ENCODE results near the gene PTRH1. TPM values are rescaled to one million over a fixed set of nuclear protein-coding genes. Genes with fewer than 3 reads are reported as not detected.

The PTRH1 gene
- total RNA-seq, 1 experiment from 2014 or later: 16.9 TPM

DNA sequence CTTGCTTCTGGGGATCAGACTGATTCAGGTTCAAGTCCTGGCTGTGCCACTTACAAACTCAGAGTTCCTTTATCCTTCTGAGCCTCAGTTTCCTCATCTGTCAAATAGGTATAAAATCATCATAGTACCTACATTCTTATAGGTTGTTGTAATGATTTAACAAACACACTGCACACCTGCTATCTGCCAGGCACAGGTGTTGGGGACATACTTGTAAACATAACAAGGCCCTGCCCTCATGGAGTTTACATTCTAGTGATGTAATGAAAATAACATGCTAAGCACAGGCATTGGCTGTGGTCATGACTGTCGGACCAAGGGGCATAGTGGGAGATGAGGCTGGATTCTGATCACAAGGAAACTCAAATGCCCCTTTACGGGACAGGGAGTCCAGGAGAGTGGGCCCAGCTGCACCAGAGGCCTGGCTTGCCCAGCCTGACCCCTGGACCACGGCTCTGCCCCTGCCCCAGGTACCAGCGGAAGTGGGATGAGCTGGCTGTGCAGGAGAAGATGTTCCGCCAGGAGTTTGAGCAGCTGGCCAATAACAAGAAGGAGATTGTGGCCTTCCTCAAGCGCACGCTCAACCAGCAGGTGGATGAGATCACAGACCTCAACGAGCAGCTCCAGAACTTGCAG is 6.4 kb downstream of the PTRH1 start:
- Mint-ChIP-seq H3K9me3 (peaks cover 3% of the 10 kb centered on the region), H3K27me3 (ENCODE audit: low read depth) (no peaks in the 10 kb centered on the region), H3K4me1 (peaks cover 22% of the 10 kb centered on the region), H3K4me3 (no peak overlapping the region), H3K36me3 (no peaks in the 10 kb centered on the region), H3K27ac (no peak overlapping the region)
- ChIA-PET POLR2A (interaction anchor here (0.6 kb wide), 1 partner anchor 277 kb away, joined by 3 read pairs; no protein-coding TSS in a partner anchor), CTCF (interaction anchor here (0.9 to 1.4 kb wide), 3 partner anchors 26 to 212 kb away, joined by 3 to 4 read pairs (median 3); partner anchors contain the start of gene TOR2A)
- TF ChIP-seq ATF1 (CRISPR knock-in tag; IDR thresholded peaks at IDR 0.05): no peak
- no peak for TF ChIP-seq RELA (CRISPR knock-in tag; IDR thresholded peaks at IDR 0.05; ENCODE audit: borderline replicate concordance)
- TF ChIP-seq, protein P1, sequence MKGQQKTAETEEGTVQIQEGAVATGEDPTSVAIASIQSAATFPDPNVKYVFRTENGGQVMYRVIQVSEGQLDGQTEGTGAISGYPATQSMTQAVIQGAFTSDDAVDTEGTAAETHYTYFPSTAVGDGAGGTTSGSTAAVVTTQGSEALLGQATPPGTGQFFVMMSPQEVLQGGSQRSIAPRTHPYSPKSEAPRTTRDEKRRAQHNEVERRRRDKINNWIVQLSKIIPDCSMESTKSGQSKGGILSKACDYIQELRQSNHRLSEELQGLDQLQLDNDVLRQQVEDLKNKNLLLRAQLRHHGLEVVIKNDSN (CRISPR knock-in tag; IDR thresholded peaks at IDR 0.05): no peak
- TF ChIP-seq ZNF263 (CRISPR knock-in tag; IDR thresholded peaks at IDR 0.05; ENCODE audit: low read depth): no peak
- TF ChIP-seq NR1H2 (CRISPR knock-in tag; IDR thresholded peaks at IDR 0.05): no peak
- TF ChIP-seq HMGA2 (CRISPR knock-in tag; IDR thresholded peaks at IDR 0.05): no peak
- no peak for TF ChIP-seq IRF2 (CRISPR knock-in tag; IDR thresholded peaks at IDR 0.05; ENCODE audit: borderline replicate concordance, low read depth)
- no peak for TF ChIP-seq NFYB (CRISPR knock-in tag; conservative IDR thresholded peaks at IDR 0.05; ENCODE audit: low read depth)
- TF ChIP-seq RORB (CRISPR knock-in tag; IDR thresholded peaks at IDR 0.05): no peak
- no peak for TF ChIP-seq NR2C2 (CRISPR knock-in tag; IDR thresholded peaks at IDR 0.05)
- TF ChIP-seq ZBTB21 (CRISPR knock-in tag; IDR thresholded peaks at IDR 0.05; ENCODE audit: borderline replicate concordance): no peak
- TF ChIP-seq ZNF138 (CRISPR knock-in tag; conservative IDR thresholded peaks at IDR 0.05): no peak
- no peak for TF ChIP-seq MLX (CRISPR knock-in tag; IDR thresholded peaks at IDR 0.05)
- TF ChIP-seq, protein P2, sequence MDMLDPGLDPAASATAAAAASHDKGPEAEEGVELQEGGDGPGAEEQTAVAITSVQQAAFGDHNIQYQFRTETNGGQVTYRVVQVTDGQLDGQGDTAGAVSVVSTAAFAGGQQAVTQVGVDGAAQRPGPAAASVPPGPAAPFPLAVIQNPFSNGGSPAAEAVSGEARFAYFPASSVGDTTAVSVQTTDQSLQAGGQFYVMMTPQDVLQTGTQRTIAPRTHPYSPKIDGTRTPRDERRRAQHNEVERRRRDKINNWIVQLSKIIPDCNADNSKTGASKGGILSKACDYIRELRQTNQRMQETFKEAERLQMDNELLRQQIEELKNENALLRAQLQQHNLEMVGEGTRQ (CRISPR knock-in tag; IDR thresholded peaks at IDR 0.05): no peak
- no peak for TF ChIP-seq GABPB1 (CRISPR knock-in tag; IDR thresholded peaks at IDR 0.05)
- no peak for TF ChIP-seq STAT6 (CRISPR knock-in tag; conservative IDR thresholded peaks at IDR 0.05; ENCODE audit: low read depth)
- no peak for TF ChIP-seq CREM (CRISPR knock-in tag; IDR thresholded peaks at IDR 0.05)
- TF ChIP-seq NR3C1 (CRISPR knock-in tag; conservative IDR thresholded peaks at IDR 0.05; ENCODE audit: low read depth): no peak
- DNase-seq (ENCODE audit: low spot score) (no peak), ATAC-seq (no peak)

- DNase-seq (ENCODE audit: low spot score): no peak
- ChIA-PET CTCF (interaction anchor here (0.6 to 5.8 kb wide), 6 partner anchors 8 to 204 kb away, joined by 3 to 56 read pairs (median 5); partner anchors contain the start of gene TOR2A), POLR2A (no interaction called here)
- Mint-ChIP-seq H3K27me3 (ENCODE audit: low read depth) (no peaks in the 10 kb centered on the region), H3K36me3 (no peaks in the 10 kb centered on the region), H3K4me1 (peaks cover 22% of the 10 kb centered on the region), H3K9me3 (peaks cover 3% of the 10 kb centered on the region), H3K4me3 (no peak overlapping the region), H3K27ac (no peak overlapping the region)
- peak; percentile 19 for ATAC-seq
- TF ChIP-seq, protein P3, sequence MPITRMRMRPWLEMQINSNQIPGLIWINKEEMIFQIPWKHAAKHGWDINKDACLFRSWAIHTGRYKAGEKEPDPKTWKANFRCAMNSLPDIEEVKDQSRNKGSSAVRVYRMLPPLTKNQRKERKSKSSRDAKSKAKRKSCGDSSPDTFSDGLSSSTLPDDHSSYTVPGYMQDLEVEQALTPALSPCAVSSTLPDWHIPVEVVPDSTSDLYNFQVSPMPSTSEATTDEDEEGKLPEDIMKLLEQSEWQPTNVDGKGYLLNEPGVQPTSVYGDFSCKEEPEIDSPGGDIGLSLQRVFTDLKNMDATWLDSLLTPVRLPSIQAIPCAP (CRISPR knock-in tag; IDR thresholded peaks at IDR 0.05): no peak
- TF ChIP-seq TEAD1 (CRISPR knock-in tag; IDR thresholded peaks at IDR 0.05): no peak
- TF ChIP-seq NR2C2 (CRISPR knock-in tag; IDR thresholded peaks at IDR 0.05): no peak
- TF ChIP-seq ETV6 (CRISPR knock-in tag; IDR thresholded peaks at IDR 0.05): no peak
These were observed 7.7 kb downstream of the PTRH1 start for GRCh38 chr9:127707766-127708165.

Measured in WTC11 (cell line).